SK-N-SH (cell line): Measurements from ENCODE around the gene NBEA. TPM values are rescaled to one million over a fixed set of nuclear protein-coding genes. Genes with fewer than 3 reads are reported as not detected.

ENCODE experiments used
- CTCF ChIA-PET: fragments of 300-600, 350-600 bp; formaldehyde crosslinking; extraction: SDS; loops from one replicate; lab custom pipeline; 2021; lab: Yijun Ruan, JAX
- POLR2A ChIA-PET: fragments of 350-600 bp; sonication (Branson Sonifier 250); formaldehyde crosslinking; extraction: SDS; loops from one replicate; lab custom pipeline; 2020; ENCODE audit warnings: antibody characterized with exemption, inconsistent platforms; lab: Yijun Ruan, JAX
- DNase-seq: peaks from one replicate; pipeline ENCODE4 v3.0.0; 2012
- H2AFZ ChIP-seq: fragments of 200-600 bp; sonication (generic); 2 replicates; pipeline ENCODE4 v1.8.1; 2016; ENCODE audit warnings: antibody characterized with exemption, mild to moderate bottlenecking, low read depth
- H3F3A ChIP-seq: fragments of 200-600 bp; sonication (generic); replicated peaks from 2 replicates; pipeline ENCODE3; 2016; ENCODE audit warnings: antibody characterized with exemption, mild to moderate bottlenecking; ENCODE audit not compliant: insufficient read depth
- H3K27ac ChIP-seq, 2 experiments: fragments of 200-500 bp in 1 of 2; fragments of 200-600 bp in 1 of 2; sonication (Bioruptor generic) in 1 of 2; sonication (generic), shearing (Covaris generic) in 1 of 2; 2 replicates each; pipeline versions ENCODE4 v1.5.1 to v1.6.1; 2014 to 2016; ENCODE audit warnings: low read depth in 2 of 2, inconsistent platforms in 1 of 2, low read length in 1 of 2, mild to moderate bottlenecking in 1 of 2, mixed read lengths in 1 of 2
- H3K27me3 ChIP-seq: fragments of 200-600 bp; sonication (generic), shearing (Covaris generic); 2 replicates; pipeline ENCODE4 v1.6.1; 2016; ENCODE audit warnings: mixed run types; ENCODE audit not compliant: insufficient read depth
- H3K36me3 ChIP-seq, 2 experiments: fragments of 200-500 bp in 1 of 2; fragments of 200-600 bp in 1 of 2; sonication (Bioruptor generic) in 1 of 2; sonication (generic) in 1 of 2; replicated peaks in 1 of 2; 2 replicates each; pipeline versions ENCODE3 to v1.5.1; 2014 to 2016; ENCODE audit warnings: low read length in 1 of 2, mild to moderate bottlenecking in 1 of 2; ENCODE audit not compliant: insufficient read depth in 2 of 2, control insufficient read depth in 1 of 2
- H3K4me1 ChIP-seq, 2 experiments: fragments of 200-500 bp in 1 of 2; fragments of 200-600 bp in 1 of 2; sonication (Bioruptor generic) in 1 of 2; sonication (generic), shearing (Covaris generic) in 1 of 2; 2 replicates each; pipeline versions ENCODE4 v1.5.1 to v1.6.1; 2014 to 2016; ENCODE audit warnings: low read depth in 1 of 2, low read length in 1 of 2, mixed run types in 1 of 2; ENCODE audit not compliant: insufficient read depth in 2 of 2, control insufficient read depth in 1 of 2
- H3K4me2 ChIP-seq: fragments of 200-600 bp; sonication (generic), shearing (Covaris generic); 2 replicates; pipeline ENCODE4 v1.6.1; 2017; ENCODE audit warnings: mixed run types
- H3K4me3 ChIP-seq, 2 experiments: fragments of 200-500 bp in 1 of 2; fragments of 200-600 bp in 1 of 2; sonication (Bioruptor generic) in 1 of 2; sonication (generic), shearing (Covaris generic) in 1 of 2; 2 replicates each; pipeline versions ENCODE4 v1.5.1 to v1.8.1; 2014 to 2016; ENCODE audit warnings: low read depth in 2 of 2, inconsistent platforms in 1 of 2, low read length in 1 of 2, mild to moderate bottlenecking in 1 of 2, mixed read lengths in 1 of 2, moderate library complexity in 1 of 2
- H3K79me2 ChIP-seq: fragments of 200-600 bp; sonication (generic); 2 replicates; pipeline ENCODE4 v1.8.1; 2017; ENCODE audit warnings: mild to moderate bottlenecking; ENCODE audit not compliant: insufficient read depth
- H3K9ac ChIP-seq: fragments of 200-600 bp; sonication (generic); 2 replicates; pipeline ENCODE4 v1.6.1; 2017; ENCODE audit warnings: mixed run types
- H3K9me2 ChIP-seq: fragments of 200-600 bp; sonication (generic); 2 replicates; pipeline ENCODE4 v1.6.1; 2017; ENCODE audit warnings: mixed run types
- H3K9me3 ChIP-seq: fragments of 200-600 bp; sonication (generic); 2 replicates; pipeline ENCODE4 v1.6.1; 2017; ENCODE audit warnings: mixed run types, mild to moderate bottlenecking, moderate library complexity
- H4K20me1 ChIP-seq: fragments of 200-600 bp; sonication (generic); 2 replicates; pipeline ENCODE4 v1.6.1; 2017; ENCODE audit warnings: mild to moderate bottlenecking, mixed run types; ENCODE audit not compliant: insufficient read depth
- EP300 ChIP-seq, 2 experiments: IDR thresholded peaks; 2 replicates each; pipeline versions ENCODE4 v1.4.0 to v1.6.1; 2012; ENCODE audit warnings: borderline replicate concordance in 1 of 2, low read depth in 1 of 2, low read length in 1 of 2
- EZH2phosphoT487 ChIP-seq: fragments of 200-600 bp; sonication (generic); IDR thresholded peaks from 2 replicates; pipeline ENCODE4 v1.6.1; 2017; ENCODE audit warnings: low read depth, mixed run types, mild to moderate bottlenecking, antibody characterized with exemption, moderate library complexity, borderline replicate concordance
- FOXJ3 ChIP-seq: sonication (generic); formaldehyde crosslinking; IDR thresholded peaks from 2 replicates; pipeline ENCODE4 v1.5.1; 2020; ENCODE audit warnings: mild to moderate bottlenecking, missing genetic modification reagents
- FOXM1 ChIP-seq: IDR thresholded peaks from 2 replicates; pipeline ENCODE4 v1.4.0; 2012; ENCODE audit warnings: low read depth, mild to moderate bottlenecking
- GABPA ChIP-seq: IDR thresholded peaks from 2 replicates; pipeline ENCODE4 v1.4.0; 2012; ENCODE audit warnings: low read depth, mild to moderate bottlenecking
- GATA2 ChIP-seq: sonication (generic); formaldehyde crosslinking; IDR thresholded peaks from 2 replicates; pipeline ENCODE4 v1.5.0; 2020; ENCODE audit warnings: mild to moderate bottlenecking, missing genetic modification reagents
- JUND ChIP-seq: IDR thresholded peaks from 2 replicates; pipeline ENCODE4 v1.4.0; 2012
- MEF2A ChIP-seq: IDR thresholded peaks from 2 replicates; pipeline ENCODE4 v1.4.0; 2012; ENCODE audit warnings: low read depth, borderline replicate concordance
- MXI1 ChIP-seq: IDR thresholded peaks from 2 replicates; pipeline ENCODE4 v1.6.1; 2012; ENCODE audit warnings: mild to moderate bottlenecking, low read depth, low read length, improper control_type of control experiment
- NFIC ChIP-seq: IDR thresholded peaks from 2 replicates; pipeline ENCODE4 v1.4.0; 2012; ENCODE audit warnings: borderline replicate concordance
- NRF1 ChIP-seq: IDR thresholded peaks from 2 replicates; pipeline ENCODE4 v1.6.1; 2012; ENCODE audit warnings: low read depth, mild to moderate bottlenecking, low read length
- POLR2AphosphoS5 ChIP-seq: IDR thresholded peaks from 2 replicates; pipeline ENCODE4 v1.6.1; 2012; ENCODE audit warnings: low read depth, low read length
- RCOR1 ChIP-seq: fragments of 150-350 bp; IDR thresholded peaks from 2 replicates; pipeline ENCODE4 v1.6.1; 2017; ENCODE audit warnings: antibody characterized with exemption, low read length
- RXRA ChIP-seq: IDR thresholded peaks from 2 replicates; pipeline ENCODE4 v1.4.0; 2012; ENCODE audit warnings: low read depth, mild to moderate bottlenecking, borderline replicate concordance
- SMC3 ChIP-seq: IDR thresholded peaks from 2 replicates; pipeline ENCODE4 v1.6.1; 2012; ENCODE audit warnings: low read depth, low read length, improper control_type of control experiment
- TAF1 ChIP-seq: IDR thresholded peaks from 2 replicates; pipeline ENCODE4 v1.6.1; 2012; ENCODE audit warnings: low read depth, mild to moderate bottlenecking, low read length, moderate library complexity, borderline replicate concordance
- TEAD4 ChIP-seq: IDR thresholded peaks from 2 replicates; pipeline ENCODE4 v1.4.0; 2012; ENCODE audit warnings: mild to moderate bottlenecking, borderline replicate concordance; ENCODE audit not compliant: insufficient read depth
- WGBS: methylation state at CpG from one replicate; pipeline ENCODE4 v1.1.6; 2017; ENCODE audit warnings: low lambda C conversion rate; 5-methylcytosine and 5-hydroxymethylcytosine counted together
- polyA plus RNA-seq, 3 experiments: library from polyadenylated mRNA; depleted of rRNA; stranded (reverse); fragments of >200 nt; gene quantifications; 2 replicates each; pipeline ENCODE4 v1.2.3, GENCODE V29; 2012
- TF ChIP-seq, protein P1 (sequence below): IDR thresholded peaks from 2 replicates; pipeline ENCODE4 v1.4.0; 2012; ENCODE audit warnings: low read depth, borderline replicate concordance
- TF ChIP-seq, protein P2 (sequence below): fragments of 200-600 bp; sonication (generic); IDR thresholded peaks from 2 replicates; pipeline ENCODE4 v1.6.1; 2017; ENCODE audit warnings: antibody characterized with exemption, mild to moderate bottlenecking, moderate library complexity
- TF ChIP-seq, protein P3 (sequence below): IDR thresholded peaks from 2 replicates; pipeline ENCODE4; 2012

Gene NBEA
- polyA plus RNA-seq, 1 of the 3 experiments (the other 2 are of a cell fraction), result 12.3 TPM

DNA sequence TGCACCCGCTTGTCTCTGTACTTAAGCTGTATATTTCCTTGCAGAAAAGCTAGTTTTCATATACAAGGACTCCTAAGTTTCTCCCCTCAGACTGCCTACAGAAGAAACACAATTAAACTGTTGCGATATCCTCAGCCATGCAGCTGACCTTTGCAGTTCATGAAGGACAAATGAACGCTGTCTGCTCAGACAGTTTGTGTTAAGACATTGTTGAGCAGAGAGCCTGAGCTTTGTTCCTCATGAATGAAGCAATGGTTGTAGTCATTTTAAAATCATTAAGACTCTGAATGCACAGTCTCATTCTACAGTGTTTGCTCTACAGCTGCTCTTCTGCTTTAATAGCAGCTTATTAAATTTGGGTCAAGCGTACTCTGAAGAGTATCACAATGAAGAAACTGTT is 557.6 kb downstream of the NBEA start:
- CTCF ChIA-PET, result interaction anchor here (0.6 to 1.8 kb wide), 6 partner anchors 10 to 454 kb away, joined by 3 to 6 read pairs (median 3); no protein-coding TSS in a partner anchor
- Histone ChIP-seq H3K79me2 (peaks cover 3% of the 10 kb centered on the region), H3K4me3 (no peak overlapping the region), H3K9me3 (no peaks in the 10 kb centered on the region), H3K36me3 (no peaks in the 10 kb centered on the region), H3K27ac (peak overlapping the region in 1 of 2 experiments; percentile 71; a peak in 2 of 4 replicates), H3K4me1 (peaks cover 9 to 33% of the 10 kb centered on the region in 2 experiments; a peak in 3 of 4 replicates), H3F3A (no peaks in the 10 kb centered on the region), H4K20me1 (no peaks in the 10 kb centered on the region), H3K27me3 (no peaks in the 10 kb centered on the region), H3K9ac (no peak overlapping the region), H3K9me2 (no peaks in the 10 kb centered on the region), H3K4me2 (no peak overlapping the region), H2AFZ (no peak overlapping the region)
- no peak for DNase-seq
- 85% methylated on average over 4 of the region's 4 CpGs for WGBS
- no peak for TF ChIP-seq GABPA
- no peak for TF ChIP-seq NFIC
- no peak for TF ChIP-seq RCOR1
- TF ChIP-seq, protein P1, sequence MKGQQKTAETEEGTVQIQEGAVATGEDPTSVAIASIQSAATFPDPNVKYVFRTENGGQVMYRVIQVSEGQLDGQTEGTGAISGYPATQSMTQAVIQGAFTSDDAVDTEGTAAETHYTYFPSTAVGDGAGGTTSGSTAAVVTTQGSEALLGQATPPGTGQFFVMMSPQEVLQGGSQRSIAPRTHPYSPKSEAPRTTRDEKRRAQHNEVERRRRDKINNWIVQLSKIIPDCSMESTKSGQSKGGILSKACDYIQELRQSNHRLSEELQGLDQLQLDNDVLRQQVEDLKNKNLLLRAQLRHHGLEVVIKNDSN, result no peak
- TF ChIP-seq EZH2phosphoT487, result no peak
- TF ChIP-seq JUND, result no peak
- no peak for TF ChIP-seq TAF1
- TF ChIP-seq RXRA, result no peak
- TF ChIP-seq MXI1, result no peak
- no peak for TF ChIP-seq MEF2A
- no peak for TF ChIP-seq SMC3
- TF ChIP-seq, protein P2, sequence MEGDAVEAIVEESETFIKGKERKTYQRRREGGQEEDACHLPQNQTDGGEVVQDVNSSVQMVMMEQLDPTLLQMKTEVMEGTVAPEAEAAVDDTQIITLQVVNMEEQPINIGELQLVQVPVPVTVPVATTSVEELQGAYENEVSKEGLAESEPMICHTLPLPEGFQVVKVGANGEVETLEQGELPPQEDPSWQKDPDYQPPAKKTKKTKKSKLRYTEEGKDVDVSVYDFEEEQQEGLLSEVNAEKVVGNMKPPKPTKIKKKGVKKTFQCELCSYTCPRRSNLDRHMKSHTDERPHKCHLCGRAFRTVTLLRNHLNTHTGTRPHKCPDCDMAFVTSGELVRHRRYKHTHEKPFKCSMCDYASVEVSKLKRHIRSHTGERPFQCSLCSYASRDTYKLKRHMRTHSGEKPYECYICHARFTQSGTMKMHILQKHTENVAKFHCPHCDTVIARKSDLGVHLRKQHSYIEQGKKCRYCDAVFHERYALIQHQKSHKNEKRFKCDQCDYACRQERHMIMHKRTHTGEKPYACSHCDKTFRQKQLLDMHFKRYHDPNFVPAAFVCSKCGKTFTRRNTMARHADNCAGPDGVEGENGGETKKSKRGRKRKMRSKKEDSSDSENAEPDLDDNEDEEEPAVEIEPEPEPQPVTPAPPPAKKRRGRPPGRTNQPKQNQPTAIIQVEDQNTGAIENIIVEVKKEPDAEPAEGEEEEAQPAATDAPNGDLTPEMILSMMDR, result no peak
- TF ChIP-seq EP300 (IDR thresholded peaks at IDR 0.05; ENCODE audit: borderline replicate concordance in 1 of 2, low read depth in 1 of 2, low read length in 1 of 2), result no peak
- no peak for TF ChIP-seq NRF1
- no peak for TF ChIP-seq POLR2AphosphoS5
- TF ChIP-seq, protein P3, sequence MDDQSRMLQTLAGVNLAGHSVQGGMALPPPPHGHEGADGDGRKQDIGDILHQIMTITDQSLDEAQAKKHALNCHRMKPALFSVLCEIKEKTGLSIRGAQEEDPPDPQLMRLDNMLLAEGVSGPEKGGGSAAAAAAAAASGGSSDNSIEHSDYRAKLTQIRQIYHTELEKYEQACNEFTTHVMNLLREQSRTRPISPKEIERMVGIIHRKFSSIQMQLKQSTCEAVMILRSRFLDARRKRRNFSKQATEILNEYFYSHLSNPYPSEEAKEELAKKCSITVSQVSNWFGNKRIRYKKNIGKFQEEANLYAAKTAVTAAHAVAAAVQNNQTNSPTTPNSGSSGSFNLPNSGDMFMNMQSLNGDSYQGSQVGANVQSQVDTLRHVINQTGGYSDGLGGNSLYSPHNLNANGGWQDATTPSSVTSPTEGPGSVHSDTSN, result no peak
- no peak for TF ChIP-seq TEAD4
- no peak for TF ChIP-seq GATA2
- TF ChIP-seq FOXJ3 (CRISPR knock-in tag), result no peak
- no peak for TF ChIP-seq FOXM1
- POLR2A ChIA-PET, result interaction anchor here (0.8 to 1.2 kb wide), 3 partner anchors 21 to 32 kb away, joined by 3 to 6 read pairs (median 4); partner anchors contain the start of gene MAB21L1
